ENCODE measurements around the gene TIGD3.

TIGD3 gene

GRCh38 chr11:65316227-65317024 lies 38.1 kb upstream of the TIGD3 start:
- Histone ChIP-seq H2AFZ (ENCODE audit: insufficient read depth, low read length, poor library complexity) (no peak overlapping the region), H3K18ac (ENCODE audit: low read length) (peak overlapping the region; percentile 33), H3K36me3 (ENCODE audit: control insufficient read depth in 1 of 2, insufficient read depth in 2 of 2, low read length in 2 of 2) (peaks cover 11% of the 10 kb centered on the region in 2 experiments), H3K79me2 (ENCODE audit: control insufficient read depth, insufficient read depth, low read length, poor library complexity) (no peaks in the 10 kb centered on the region), H3K79me1 (ENCODE audit: low read length) (peaks cover 6% of the 10 kb centered on the region), H3K4ac (ENCODE audit: low read depth, low read length) (peak overlapping the region; percentile 17), H4K12ac (ENCODE audit: low read depth, low read length) (peak overlapping the region; percentile 39), H4K91ac (ENCODE audit: low read depth, low read length) (peak overlapping the region; percentile 40), H3K4me3 (ENCODE audit: low read depth, low read length) (no peak overlapping the region), H3K9me3 (ENCODE audit: insufficient read depth, low read depth, low read length) (no peaks in the 10 kb centered on the region), H4K8ac (ENCODE audit: low read depth, low read length) (peak overlapping the region; percentile 73), H2AK5ac (ENCODE audit: low read length) (peak overlapping the region; percentile 40), H3K14ac (ENCODE audit: low read length) (peak overlapping the region; percentile 30), H2BK5ac (ENCODE audit: low read depth, low read length, poor library complexity) (no peak overlapping the region), H2BK120ac (ENCODE audit: insufficient read depth, low read length, poor library complexity) (no peak overlapping the region), H3K23ac (ENCODE audit: low read length) (no peak overlapping the region), H3K27me3 (ENCODE audit: insufficient read depth, low read length) (no peaks in the 10 kb centered on the region), H3K9ac (ENCODE audit: low read length) (no peak overlapping the region), H3K4me2 (ENCODE audit: low read length) (peak overlapping the region; percentile 94), H3K27ac (ENCODE audit: low read depth, low read length) (no peak overlapping the region), H3K4me1 (ENCODE audit: control insufficient read depth in 1 of 2, insufficient read depth in 2 of 2, low read length in 2 of 2) (peaks cover 12 to 14% of the 10 kb centered on the region in 2 experiments), H2BK12ac (ENCODE audit: low read length) (peak overlapping the region; percentile 47)
- DNase-seq, result peak in 1 of 2 donors; percentile 27
- WGBS (ENCODE audit: extremely low coverage, insufficient coverage, insufficient read length), result no CpG with 5 or more reads among the region's 20 CpGs

DNA sequence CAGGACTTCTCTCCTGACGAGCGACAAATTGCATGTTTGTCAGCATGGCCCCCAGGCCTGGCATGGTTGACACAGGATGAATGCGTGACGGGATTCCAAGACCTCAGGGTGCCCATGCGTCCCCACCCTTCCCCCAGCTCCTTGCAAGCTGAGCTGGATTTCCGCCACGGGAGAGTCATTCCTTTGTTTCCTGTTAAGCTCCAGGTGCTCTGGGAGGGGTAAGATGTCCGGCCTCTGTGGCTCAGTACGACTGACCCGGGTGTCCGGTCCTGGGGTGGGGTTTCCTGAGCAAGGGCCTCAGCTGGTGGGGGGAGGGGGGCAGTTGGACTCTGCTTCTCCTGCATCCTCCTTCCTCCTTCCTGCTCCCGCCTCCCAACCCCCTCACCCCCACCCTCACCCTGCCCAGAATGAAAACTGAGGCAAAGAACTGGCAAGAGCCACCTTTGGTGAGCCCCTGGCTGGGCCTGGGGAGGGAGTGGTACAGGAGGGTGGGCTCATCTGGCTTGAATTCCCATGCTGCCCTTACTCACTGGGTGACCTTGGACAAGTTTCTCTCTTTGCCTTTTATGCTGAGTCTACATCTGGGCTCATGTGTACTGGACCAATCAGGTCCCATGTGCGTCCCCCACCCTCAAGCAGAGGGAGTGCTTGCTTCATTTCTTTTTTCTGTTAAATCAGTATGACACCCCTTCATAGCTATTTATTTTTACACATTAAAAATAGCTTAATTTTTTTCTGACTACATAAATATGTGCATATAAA lies 37.3 kb upstream of the TIGD3 start:
- peak overlapping the region; percentile 94 for H3K4me2 ChIP-seq (ENCODE audit: low read length)
- peaks cover 19% of the 10 kb centered on the region in 2 experiments for H3K36me3 ChIP-seq (ENCODE audit: control insufficient read depth in 1 of 2, insufficient read depth in 2 of 2, low read length in 2 of 2)
- no peak overlapping the region for H2BK120ac ChIP-seq (ENCODE audit: insufficient read depth, low read length, poor library complexity)
- H3K4me3 ChIP-seq (ENCODE audit: low read depth, low read length), result no peak overlapping the region
- peak in 1 of 2 donors; percentile 28 for DNase-seq
- H3K18ac ChIP-seq (ENCODE audit: low read length), result no peak overlapping the region
- H2AK5ac ChIP-seq (ENCODE audit: low read length), result peak overlapping the region; percentile 40
- H3K4me1 ChIP-seq (ENCODE audit: control insufficient read depth in 1 of 2, insufficient read depth in 2 of 2, low read length in 2 of 2), result peaks cover 12 to 14% of the 10 kb centered on the region in 2 experiments
- no peak overlapping the region for H2AFZ ChIP-seq (ENCODE audit: insufficient read depth, low read length, poor library complexity)
- WGBS (ENCODE audit: extremely low coverage, insufficient coverage, insufficient read length), result no CpG with 5 or more reads among the region's 13 CpGs
- no peak overlapping the region for H3K23ac ChIP-seq (ENCODE audit: low read length)
- H3K9ac ChIP-seq (ENCODE audit: low read length), result no peak overlapping the region
- H2BK12ac ChIP-seq (ENCODE audit: low read length), result no peak overlapping the region
- H4K91ac ChIP-seq (ENCODE audit: low read depth, low read length), result peak overlapping the region; percentile 40
- no peaks in the 10 kb centered on the region for H3K27me3 ChIP-seq (ENCODE audit: insufficient read depth, low read length)
- no peaks in the 10 kb centered on the region for H3K79me2 ChIP-seq (ENCODE audit: control insufficient read depth, insufficient read depth, low read length, poor library complexity)
- no peak overlapping the region for H3K27ac ChIP-seq (ENCODE audit: low read depth, low read length)
- H4K12ac ChIP-seq (ENCODE audit: low read depth, low read length), result peak overlapping the region; percentile 39
- peak overlapping the region; percentile 17 for H3K4ac ChIP-seq (ENCODE audit: low read depth, low read length)
- peaks cover 6% of the 10 kb centered on the region for H3K79me1 ChIP-seq (ENCODE audit: low read length)
- peak overlapping the region; percentile 73 for H4K8ac ChIP-seq (ENCODE audit: low read depth, low read length)
- no peak overlapping the region for H2BK5ac ChIP-seq (ENCODE audit: low read depth, low read length, poor library complexity)
- no peak overlapping the region for H3K14ac ChIP-seq (ENCODE audit: low read length)
- no peaks in the 10 kb centered on the region for H3K9me3 ChIP-seq (ENCODE audit: insufficient read depth, low read depth, low read length)

DNA sequence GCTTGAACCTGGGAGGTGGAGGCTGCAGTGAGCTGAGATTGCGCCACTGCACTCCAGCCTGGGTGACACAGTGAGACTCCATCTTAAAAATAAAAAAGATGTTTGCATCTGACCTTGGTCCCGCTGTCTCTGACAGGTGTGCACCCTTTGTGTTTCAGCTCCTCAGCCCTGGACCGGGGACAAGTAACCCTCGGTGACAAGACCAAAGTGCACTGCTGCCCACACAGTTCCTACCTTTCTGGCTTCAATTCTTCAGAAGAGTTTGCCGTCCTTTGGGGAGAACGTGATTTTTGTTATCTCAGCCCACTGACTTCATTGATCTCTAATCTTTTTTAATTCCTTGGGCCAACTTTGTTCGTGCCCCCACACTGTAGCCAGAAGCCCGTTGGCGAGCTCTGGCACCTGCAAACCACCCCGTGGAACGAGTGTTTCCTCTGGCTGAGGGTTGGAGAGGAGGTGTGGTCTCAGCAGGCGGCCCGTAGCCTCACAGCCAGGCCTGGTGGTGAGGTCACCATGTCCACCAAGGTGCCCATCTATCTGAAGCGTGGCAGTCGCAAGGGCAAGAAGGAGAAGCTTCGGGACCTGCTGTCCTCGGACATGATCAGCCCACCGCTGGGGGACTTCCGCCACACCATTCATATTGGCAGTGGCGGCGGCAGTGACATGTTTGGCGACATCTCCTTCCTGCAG lies 34.0 kb upstream of the TIGD3 start:
- no peak overlapping the region for H3K23ac ChIP-seq (ENCODE audit: low read length)
- H3K14ac ChIP-seq (ENCODE audit: low read length), result no peak overlapping the region
- no peaks in the 10 kb centered on the region for H3K79me1 ChIP-seq (ENCODE audit: low read length)
- H3K36me3 ChIP-seq (ENCODE audit: control insufficient read depth in 1 of 2, insufficient read depth in 2 of 2, low read length in 2 of 2), result peaks cover 21 to 24% of the 10 kb centered on the region in 2 experiments
- no peaks in the 10 kb centered on the region for H3K27me3 ChIP-seq (ENCODE audit: insufficient read depth, low read length)
- H4K12ac ChIP-seq (ENCODE audit: low read depth, low read length), result no peak overlapping the region
- no peak overlapping the region for H3K9ac ChIP-seq (ENCODE audit: low read length)
- no peak overlapping the region for H4K8ac ChIP-seq (ENCODE audit: low read depth, low read length)
- H3K4ac ChIP-seq (ENCODE audit: low read depth, low read length), result no peak overlapping the region
- H4K91ac ChIP-seq (ENCODE audit: low read depth, low read length), result no peak overlapping the region
- H3K4me3 ChIP-seq (ENCODE audit: low read depth, low read length), result no peak overlapping the region
- H3K9me3 ChIP-seq (ENCODE audit: insufficient read depth, low read depth, low read length), result no peaks in the 10 kb centered on the region
- no peaks in the 10 kb centered on the region for H3K79me2 ChIP-seq (ENCODE audit: control insufficient read depth, insufficient read depth, low read length, poor library complexity)
- H2AK5ac ChIP-seq (ENCODE audit: low read length), result no peak overlapping the region
- H3K4me1 ChIP-seq (ENCODE audit: control insufficient read depth in 1 of 2, insufficient read depth in 2 of 2, low read length in 2 of 2), result peaks cover 12% of the 10 kb centered on the region in 2 experiments
- H3K27ac ChIP-seq (ENCODE audit: low read depth, low read length), result no peak overlapping the region
- H2AFZ ChIP-seq (ENCODE audit: insufficient read depth, low read length, poor library complexity), result no peak overlapping the region
- H2BK5ac ChIP-seq (ENCODE audit: low read depth, low read length, poor library complexity), result no peak overlapping the region
- H2BK12ac ChIP-seq (ENCODE audit: low read length), result no peak overlapping the region
- WGBS (ENCODE audit: extremely low coverage, insufficient coverage, insufficient read length), result no CpG with 5 or more reads among the region's 22 CpGs
- DNase-seq, result no peak
- H2BK120ac ChIP-seq (ENCODE audit: insufficient read depth, low read length, poor library complexity), result no peak overlapping the region
- no peak overlapping the region for H3K4me2 ChIP-seq (ENCODE audit: low read length)
- H3K18ac ChIP-seq (ENCODE audit: low read length), result no peak overlapping the region

GRCh38 chr11:65321076-65321475 lies 33.5 kb upstream of the TIGD3 start:
- Histone ChIP-seq H3K27ac (ENCODE audit: low read depth, low read length) (no peak overlapping the region), H2AFZ (ENCODE audit: insufficient read depth, low read length, poor library complexity) (no peak overlapping the region), H3K4me3 (ENCODE audit: low read depth, low read length) (no peak overlapping the region), H3K4me2 (ENCODE audit: low read length) (no peak overlapping the region), H4K91ac (ENCODE audit: low read depth, low read length) (no peak overlapping the region), H3K4ac (ENCODE audit: low read depth, low read length) (no peak overlapping the region), H2AK5ac (ENCODE audit: low read length) (no peak overlapping the region), H4K12ac (ENCODE audit: low read depth, low read length) (no peak overlapping the region), H3K9ac (ENCODE audit: low read length) (no peak overlapping the region), H3K79me1 (ENCODE audit: low read length) (no peaks in the 10 kb centered on the region), H3K18ac (ENCODE audit: low read length) (no peak overlapping the region), H3K23ac (ENCODE audit: low read length) (no peak overlapping the region), H3K79me2 (ENCODE audit: control insufficient read depth, insufficient read depth, low read length, poor library complexity) (no peaks in the 10 kb centered on the region), H2BK12ac (ENCODE audit: low read length) (no peak overlapping the region), H4K8ac (ENCODE audit: low read depth, low read length) (no peak overlapping the region), H3K36me3 (ENCODE audit: control insufficient read depth in 1 of 2, insufficient read depth in 2 of 2, low read length in 2 of 2) (peaks cover 21 to 24% of the 10 kb centered on the region in 2 experiments), H3K14ac (ENCODE audit: low read length) (no peak overlapping the region), H3K9me3 (ENCODE audit: insufficient read depth, low read depth, low read length) (no peaks in the 10 kb centered on the region), H3K27me3 (ENCODE audit: insufficient read depth, low read length) (no peaks in the 10 kb centered on the region), H2BK5ac (ENCODE audit: low read depth, low read length, poor library complexity) (no peak overlapping the region), H2BK120ac (ENCODE audit: insufficient read depth, low read length, poor library complexity) (no peak overlapping the region), H3K4me1 (ENCODE audit: control insufficient read depth in 1 of 2, insufficient read depth in 2 of 2, low read length in 2 of 2) (peaks cover 8 to 10% of the 10 kb centered on the region in 2 experiments)
- no CpG with 5 or more reads among the region's 15 CpGs for WGBS (ENCODE audit: extremely low coverage, insufficient coverage, insufficient read length)
- DNase-seq, result no peak

Measured in trophoblast cell (in vitro differentiated cells and primary cell).